ENCODE data around the gene CDK14.

The CDK14 gene

DNA sequence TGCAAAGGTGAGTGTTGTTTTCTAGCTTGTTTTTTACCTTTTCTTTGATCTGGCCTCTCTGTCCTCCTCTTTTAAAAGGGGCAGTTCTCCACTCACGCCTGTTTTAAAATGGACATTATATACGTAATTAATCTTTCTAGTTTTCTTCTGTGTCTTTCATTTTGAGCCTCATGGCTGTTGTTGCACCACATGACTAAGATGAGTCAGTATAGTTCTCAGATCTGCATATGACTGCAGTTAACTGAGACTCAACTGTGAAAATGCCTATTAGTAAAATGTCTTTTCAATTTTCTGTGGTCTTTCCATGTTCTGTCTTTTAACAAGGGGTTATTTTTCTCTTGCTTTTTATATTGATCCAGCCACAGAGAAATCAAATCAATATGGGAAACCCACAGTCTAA is 296.1 kb downstream of the CDK14 start:
- Histone ChIP-seq H3K9me3 (ENCODE audit: control insufficient read depth, low read length) (no peaks in the 10 kb centered on the region), H3K4me3 (ENCODE audit: insufficient read depth, low read depth, low read length) (no peak overlapping the region), H3K36me3 (ENCODE audit: control insufficient read depth, insufficient read depth, low read length) (no peaks in the 10 kb centered on the region), H3K4me1 (ENCODE audit: control insufficient read depth, insufficient read depth, low read length) (no peaks in the 10 kb centered on the region), H3K27me3 (ENCODE audit: control insufficient read depth, insufficient read depth, low read length, poor library complexity, severe bottlenecking) (no peaks in the 10 kb centered on the region), H3K27ac (ENCODE audit: insufficient read depth, low read depth, low read length, poor library complexity, severe bottlenecking) (no peak overlapping the region)
- WGBS, 2 experiments, result 85 to 93% methylated on average over 2 of the region's 2 CpGs

DNA sequence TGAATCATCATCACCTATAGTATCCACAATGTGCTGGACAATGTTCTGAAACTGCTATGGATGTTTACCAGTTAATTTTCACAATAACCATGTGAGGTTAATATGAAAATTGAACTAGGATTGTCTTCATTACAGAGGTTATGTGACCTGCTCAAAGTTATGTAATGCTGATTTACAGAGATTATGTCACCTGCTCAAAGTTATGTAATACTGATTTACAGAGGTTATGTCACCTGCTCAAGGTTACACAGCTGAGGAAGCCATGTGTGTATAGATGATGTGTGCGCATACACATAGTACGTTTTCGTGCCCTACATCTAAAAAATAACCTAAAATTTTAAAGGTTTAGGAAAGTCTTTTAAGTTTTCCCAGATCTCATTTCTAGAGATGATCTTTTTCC is 298.0 kb downstream of the CDK14 start:
- WGBS, 2 experiments, result 94 to 96% methylated on average over 3 of the region's 3 CpGs

GRCh38 chr7:90896458-90896857 is 300.3 kb downstream of the CDK14 start:
- Histone ChIP-seq H3K4me1 (ENCODE audit: control insufficient read depth, insufficient read depth, low read length) (no peaks in the 10 kb centered on the region), H3K4me3 (ENCODE audit: insufficient read depth, low read depth, low read length) (no peak overlapping the region), H3K36me3 (ENCODE audit: control insufficient read depth, insufficient read depth, low read length) (no peaks in the 10 kb centered on the region), H3K9me3 (ENCODE audit: control insufficient read depth, low read length) (no peaks in the 10 kb centered on the region), H3K27ac (ENCODE audit: insufficient read depth, low read depth, low read length, poor library complexity, severe bottlenecking) (no peak overlapping the region), H3K27me3 (ENCODE audit: control insufficient read depth, insufficient read depth, low read length, poor library complexity, severe bottlenecking) (no peaks in the 10 kb centered on the region)
- no CpG with 5 or more reads among the region's 1 CpG for WGBS, 2 experiments

More for the DNA sequence above, 298.0 kb downstream of the CDK14 start:
- Histone ChIP-seq H3K27me3 (ENCODE audit: control insufficient read depth, insufficient read depth, low read length, poor library complexity, severe bottlenecking) (no peaks in the 10 kb centered on the region), H3K27ac (ENCODE audit: insufficient read depth, low read depth, low read length, poor library complexity, severe bottlenecking) (no peak overlapping the region), H3K4me3 (ENCODE audit: insufficient read depth, low read depth, low read length) (no peak overlapping the region), H3K4me1 (ENCODE audit: control insufficient read depth, insufficient read depth, low read length) (no peaks in the 10 kb centered on the region), H3K9me3 (ENCODE audit: control insufficient read depth, low read length) (no peaks in the 10 kb centered on the region), H3K36me3 (ENCODE audit: control insufficient read depth, insufficient read depth, low read length) (no peaks in the 10 kb centered on the region)

GRCh38 chr7:90897961-90898469 is 301.9 kb downstream of the CDK14 start:
- Histone ChIP-seq H3K4me1 (ENCODE audit: control insufficient read depth, insufficient read depth, low read length) (no peaks in the 10 kb centered on the region), H3K4me3 (ENCODE audit: insufficient read depth, low read depth, low read length) (no peak overlapping the region), H3K36me3 (ENCODE audit: control insufficient read depth, insufficient read depth, low read length) (no peaks in the 10 kb centered on the region), H3K27me3 (ENCODE audit: control insufficient read depth, insufficient read depth, low read length, poor library complexity, severe bottlenecking) (no peaks in the 10 kb centered on the region), H3K9me3 (ENCODE audit: control insufficient read depth, low read length) (no peaks in the 10 kb centered on the region), H3K27ac (ENCODE audit: insufficient read depth, low read depth, low read length, poor library complexity, severe bottlenecking) (no peak overlapping the region)

DNA sequence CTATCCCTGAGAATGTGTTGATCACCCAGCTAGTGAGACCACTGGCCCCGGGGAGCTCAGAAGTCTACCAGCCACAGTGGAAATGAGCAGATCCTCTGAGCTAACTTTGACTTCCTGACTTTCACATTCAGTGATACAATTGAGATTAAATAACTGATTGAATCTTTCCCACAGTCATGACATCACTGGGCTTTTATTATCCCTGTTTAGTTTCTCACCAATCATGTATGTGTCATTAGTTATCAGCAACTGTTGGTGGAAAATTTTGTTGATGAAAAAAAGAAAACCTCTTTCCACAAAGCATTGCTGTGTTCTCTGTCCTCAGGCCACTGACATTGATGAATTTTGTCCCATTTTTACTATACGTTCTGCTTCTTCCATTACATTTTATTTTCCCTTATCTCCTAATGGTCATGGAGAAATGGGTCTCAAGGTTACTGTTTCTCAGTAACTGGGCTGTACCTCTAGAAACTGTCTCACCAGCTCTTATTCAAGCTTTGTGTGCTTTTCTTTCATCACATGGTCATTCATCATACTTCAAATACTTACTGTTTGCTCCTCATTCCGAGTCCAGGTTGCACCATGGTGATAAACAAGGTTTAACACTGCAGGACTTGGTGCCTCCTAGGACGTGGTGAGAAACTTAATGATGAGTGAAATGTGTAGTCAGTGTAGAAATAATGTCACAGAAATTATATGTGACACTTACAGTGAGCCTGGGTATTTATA is 304.7 kb downstream of the CDK14 start:
- H3K36me3 ChIP-seq (ENCODE audit: control insufficient read depth, insufficient read depth, low read length), result no peaks in the 10 kb centered on the region
- H3K27ac ChIP-seq (ENCODE audit: insufficient read depth, low read depth, low read length, poor library complexity, severe bottlenecking), result no peak overlapping the region

GRCh38 chr7:90903841-90904240 is 307.7 kb downstream of the CDK14 start:
- no peaks in the 10 kb centered on the region for H3K9me3 ChIP-seq (ENCODE audit: control insufficient read depth, low read length)
- peak overlapping the region; percentile 16 for H3K27ac ChIP-seq (ENCODE audit: insufficient read depth, low read depth, low read length, poor library complexity, severe bottlenecking)
- no peaks in the 10 kb centered on the region for H3K27me3 ChIP-seq (ENCODE audit: control insufficient read depth, insufficient read depth, low read length, poor library complexity, severe bottlenecking)
- no peak overlapping the region for H3K4me3 ChIP-seq (ENCODE audit: insufficient read depth, low read depth, low read length)
- peaks cover 12% of the 10 kb centered on the region for H3K4me1 ChIP-seq (ENCODE audit: control insufficient read depth, insufficient read depth, low read length)
- H3K36me3 ChIP-seq (ENCODE audit: control insufficient read depth, insufficient read depth, low read length), result no peaks in the 10 kb centered on the region
- WGBS, 2 experiments, result 87% methylated on average over 3 of the region's 3 CpGs

More for the DNA sequence above, 304.7 kb downstream of the CDK14 start:
- Histone ChIP-seq H3K9me3 (ENCODE audit: control insufficient read depth, low read length) (no peaks in the 10 kb centered on the region), H3K27me3 (ENCODE audit: control insufficient read depth, insufficient read depth, low read length, poor library complexity, severe bottlenecking) (no peaks in the 10 kb centered on the region), H3K4me1 (ENCODE audit: control insufficient read depth, insufficient read depth, low read length) (peaks cover 12% of the 10 kb centered on the region), H3K4me3 (ENCODE audit: insufficient read depth, low read depth, low read length) (no peak overlapping the region)
- 87 to 93% methylated on average over 4 of the region's 4 CpGs for WGBS, 2 experiments

DNA sequence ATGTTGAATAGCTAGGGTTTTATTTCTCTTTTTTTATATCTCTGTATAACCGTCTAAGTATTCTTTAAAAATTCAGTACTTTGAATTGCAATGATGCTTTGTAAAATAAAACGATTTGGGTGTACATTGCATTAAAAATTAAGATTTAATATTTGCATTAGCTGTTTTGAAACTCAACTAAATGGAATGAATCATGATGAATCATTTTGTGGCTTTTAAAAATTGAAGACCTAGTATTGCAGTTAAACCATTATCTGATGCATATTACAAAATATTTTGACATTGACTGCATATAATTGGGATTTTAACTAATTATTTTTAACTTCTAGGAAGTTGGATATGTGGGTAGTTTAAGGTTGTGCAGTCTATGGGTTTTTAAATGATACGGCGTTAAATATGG is 314.0 kb downstream of the CDK14 start:
- H3K9me3 ChIP-seq (ENCODE audit: control insufficient read depth, low read length), result no peaks in the 10 kb centered on the region
- 86 to 100% methylated on average over 2 to 3 of the region's 4 CpGs for WGBS, 2 experiments
- peaks cover under 1% of the 10 kb centered on the region for H3K4me1 ChIP-seq (ENCODE audit: control insufficient read depth, insufficient read depth, low read length)
- H3K27me3 ChIP-seq (ENCODE audit: control insufficient read depth, insufficient read depth, low read length, poor library complexity, severe bottlenecking), result no peaks in the 10 kb centered on the region
- no peak overlapping the region for H3K27ac ChIP-seq (ENCODE audit: insufficient read depth, low read depth, low read length, poor library complexity, severe bottlenecking)
- H3K36me3 ChIP-seq (ENCODE audit: control insufficient read depth, insufficient read depth, low read length), result no peaks in the 10 kb centered on the region
- H3K4me3 ChIP-seq (ENCODE audit: insufficient read depth, low read depth, low read length), result no peak overlapping the region

GRCh38 chr7:90916319-90916718 is 320.2 kb downstream of the CDK14 start:
- Histone ChIP-seq H3K4me3 (ENCODE audit: insufficient read depth, low read depth, low read length) (no peak overlapping the region), H3K9me3 (ENCODE audit: control insufficient read depth, low read length) (no peaks in the 10 kb centered on the region)
- WGBS, 2 experiments, result 64 to 70% methylated on average over 3 to 4 of the region's 4 CpGs

DNA sequence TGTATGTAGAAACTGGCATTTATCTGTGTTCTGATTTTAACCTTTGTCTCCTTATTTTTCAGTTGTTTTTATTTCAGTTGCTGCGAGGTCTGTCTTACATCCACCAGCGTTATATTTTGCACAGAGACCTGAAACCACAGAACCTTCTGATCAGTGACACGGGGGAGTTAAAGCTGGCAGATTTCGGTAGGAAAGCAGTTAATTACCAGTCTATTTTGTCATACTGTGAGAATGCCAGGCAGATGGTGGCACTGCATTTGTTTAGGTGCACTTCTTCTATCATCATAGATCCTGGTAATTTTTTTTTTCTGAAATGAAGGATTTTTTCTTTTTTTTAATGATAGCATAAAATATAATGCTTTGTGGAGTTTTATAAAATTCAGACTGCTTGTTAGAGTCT is 321.4 kb downstream of the CDK14 start:
- Histone ChIP-seq H3K27me3 (ENCODE audit: control insufficient read depth, insufficient read depth, low read length, poor library complexity, severe bottlenecking) (no peaks in the 10 kb centered on the region), H3K36me3 (ENCODE audit: control insufficient read depth, insufficient read depth, low read length) (no peaks in the 10 kb centered on the region), H3K9me3 (ENCODE audit: control insufficient read depth, low read length) (no peaks in the 10 kb centered on the region), H3K27ac (ENCODE audit: insufficient read depth, low read depth, low read length, poor library complexity, severe bottlenecking) (no peak overlapping the region), H3K4me1 (ENCODE audit: control insufficient read depth, insufficient read depth, low read length) (no peaks in the 10 kb centered on the region), H3K4me3 (ENCODE audit: insufficient read depth, low read depth, low read length) (no peak overlapping the region)
- WGBS, 2 experiments, result 96 to 100% methylated on average over 4 of the region's 4 CpGs

More at GRCh38 chr7:90916319-90916718, 320.2 kb downstream of the CDK14 start:
- no peaks in the 10 kb centered on the region for H3K36me3 ChIP-seq (ENCODE audit: control insufficient read depth, insufficient read depth, low read length)
- no peaks in the 10 kb centered on the region for H3K4me1 ChIP-seq (ENCODE audit: control insufficient read depth, insufficient read depth, low read length)
- no peak overlapping the region for H3K27ac ChIP-seq (ENCODE audit: insufficient read depth, low read depth, low read length, poor library complexity, severe bottlenecking)
- no peaks in the 10 kb centered on the region for H3K27me3 ChIP-seq (ENCODE audit: control insufficient read depth, insufficient read depth, low read length, poor library complexity, severe bottlenecking)

DNA sequence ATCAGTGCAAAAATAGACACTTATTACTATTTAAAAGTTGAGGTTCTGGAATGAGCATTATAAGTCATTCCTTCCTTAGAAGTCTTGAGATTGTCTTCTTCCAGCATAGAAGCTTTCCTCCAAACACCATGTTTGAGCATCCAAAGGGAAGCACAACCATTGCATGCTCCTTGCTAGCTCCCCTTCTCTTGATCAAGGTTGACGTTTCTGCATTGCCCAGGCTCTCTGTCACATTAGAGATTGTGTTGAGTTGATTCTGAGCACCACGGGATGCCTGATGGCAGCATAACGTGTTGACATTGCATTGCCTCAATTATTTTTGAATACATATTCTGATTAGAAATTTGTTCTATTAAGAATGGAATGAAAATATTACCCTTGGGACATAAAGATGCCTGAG is 322.2 kb downstream of the CDK14 start:
- H3K36me3 ChIP-seq (ENCODE audit: control insufficient read depth, insufficient read depth, low read length), result no peaks in the 10 kb centered on the region
- H3K4me1 ChIP-seq (ENCODE audit: control insufficient read depth, insufficient read depth, low read length), result no peaks in the 10 kb centered on the region
- WGBS, 2 experiments, result 73 to 83% methylated on average over 3 of the region's 3 CpGs
- no peak overlapping the region for H3K27ac ChIP-seq (ENCODE audit: insufficient read depth, low read depth, low read length, poor library complexity, severe bottlenecking)
- H3K4me3 ChIP-seq (ENCODE audit: insufficient read depth, low read depth, low read length), result no peak overlapping the region
- H3K27me3 ChIP-seq (ENCODE audit: control insufficient read depth, insufficient read depth, low read length, poor library complexity, severe bottlenecking), result no peaks in the 10 kb centered on the region
- H3K9me3 ChIP-seq (ENCODE audit: control insufficient read depth, low read length), result no peaks in the 10 kb centered on the region
